Ishikawa (cell line): Measurements from ENCODE around the gene GATAD2B.

Source experiments
- CEBPB ChIP-seq: IDR thresholded peaks from 2 replicates; pipeline ENCODE4 v1.6.1; 2012
- CREB1 ChIP-seq: IDR thresholded peaks from 2 replicates; pipeline ENCODE4 v1.6.1; 2012; ENCODE audit warnings: low read depth
- EGR1 ChIP-seq: IDR thresholded peaks from 2 replicates; pipeline ENCODE4 v1.6.1; 2012
- EP300 ChIP-seq: IDR thresholded peaks from 2 replicates; pipeline ENCODE4 v1.6.1; 2012; ENCODE audit warnings: borderline replicate concordance
- FOXM1 ChIP-seq: IDR thresholded peaks from 2 replicates; pipeline ENCODE4 v1.6.1; 2012; ENCODE audit warnings: low read depth, borderline replicate concordance
- NFIC ChIP-seq: IDR thresholded peaks from 2 replicates; pipeline ENCODE4 v1.6.1; 2012
- RAD21 ChIP-seq: IDR thresholded peaks from 2 replicates; pipeline ENCODE4 v1.6.1; 2012; ENCODE audit warnings: low read depth
- TAF1 ChIP-seq: IDR thresholded peaks from 2 replicates; pipeline ENCODE4 v1.6.1; 2012; ENCODE audit warnings: low read depth, mild to moderate bottlenecking
- TCF12 ChIP-seq: IDR thresholded peaks from 2 replicates; pipeline ENCODE4 v1.6.1; 2012; ENCODE audit warnings: low read depth
- TEAD4 ChIP-seq: IDR thresholded peaks from 2 replicates; pipeline ENCODE4 v1.6.1; 2012
- YY1 ChIP-seq: IDR thresholded peaks from 2 replicates; pipeline ENCODE4 v1.6.1; 2012; ENCODE audit warnings: low read depth
- ZBTB7A ChIP-seq: IDR thresholded peaks from 2 replicates; pipeline ENCODE4 v1.6.1; 2012; ENCODE audit warnings: low read depth
- TF ChIP-seq, protein P1 (sequence below): IDR thresholded peaks from 2 replicates; pipeline ENCODE4 v1.6.1; 2012; ENCODE audit warnings: low read depth, mild to moderate bottlenecking
- TF ChIP-seq, protein P2 (sequence below): IDR thresholded peaks from 2 replicates; pipeline ENCODE4 v1.6.1; 2012
- TF ChIP-seq, protein P3 (sequence below): IDR thresholded peaks from 2 replicates; pipeline ENCODE4 v1.6.1; 2012

The GATAD2B gene

DNA sequence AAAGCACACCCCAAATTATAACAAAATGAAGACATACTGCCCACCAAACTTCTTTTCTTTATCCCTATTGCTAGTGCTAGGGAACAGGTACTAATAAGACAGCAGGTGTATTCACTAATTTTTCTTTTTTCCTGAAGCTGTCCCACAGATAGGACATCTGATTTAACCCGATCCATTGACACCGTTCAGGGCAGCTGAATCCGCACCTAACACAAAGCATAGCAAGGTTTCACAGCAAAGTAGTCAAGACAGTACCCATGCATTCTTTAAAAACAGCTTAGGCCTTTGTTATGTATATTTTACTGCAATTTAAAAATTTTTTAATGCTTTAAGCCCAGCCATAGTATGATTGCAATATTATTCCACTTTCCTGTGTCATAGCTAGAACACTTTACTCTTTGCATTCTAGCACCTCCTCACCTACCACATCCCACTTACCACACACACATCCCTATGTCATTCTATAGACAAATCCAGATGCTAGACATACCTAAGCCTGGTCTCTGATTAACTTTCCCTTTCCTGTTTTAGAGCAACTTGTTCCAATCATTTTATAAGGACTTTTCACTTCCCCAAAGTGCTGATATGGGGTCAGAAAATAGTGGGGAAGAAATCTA lies 40.4 kb downstream of the GATAD2B start:
- TF ChIP-seq, protein P1, sequence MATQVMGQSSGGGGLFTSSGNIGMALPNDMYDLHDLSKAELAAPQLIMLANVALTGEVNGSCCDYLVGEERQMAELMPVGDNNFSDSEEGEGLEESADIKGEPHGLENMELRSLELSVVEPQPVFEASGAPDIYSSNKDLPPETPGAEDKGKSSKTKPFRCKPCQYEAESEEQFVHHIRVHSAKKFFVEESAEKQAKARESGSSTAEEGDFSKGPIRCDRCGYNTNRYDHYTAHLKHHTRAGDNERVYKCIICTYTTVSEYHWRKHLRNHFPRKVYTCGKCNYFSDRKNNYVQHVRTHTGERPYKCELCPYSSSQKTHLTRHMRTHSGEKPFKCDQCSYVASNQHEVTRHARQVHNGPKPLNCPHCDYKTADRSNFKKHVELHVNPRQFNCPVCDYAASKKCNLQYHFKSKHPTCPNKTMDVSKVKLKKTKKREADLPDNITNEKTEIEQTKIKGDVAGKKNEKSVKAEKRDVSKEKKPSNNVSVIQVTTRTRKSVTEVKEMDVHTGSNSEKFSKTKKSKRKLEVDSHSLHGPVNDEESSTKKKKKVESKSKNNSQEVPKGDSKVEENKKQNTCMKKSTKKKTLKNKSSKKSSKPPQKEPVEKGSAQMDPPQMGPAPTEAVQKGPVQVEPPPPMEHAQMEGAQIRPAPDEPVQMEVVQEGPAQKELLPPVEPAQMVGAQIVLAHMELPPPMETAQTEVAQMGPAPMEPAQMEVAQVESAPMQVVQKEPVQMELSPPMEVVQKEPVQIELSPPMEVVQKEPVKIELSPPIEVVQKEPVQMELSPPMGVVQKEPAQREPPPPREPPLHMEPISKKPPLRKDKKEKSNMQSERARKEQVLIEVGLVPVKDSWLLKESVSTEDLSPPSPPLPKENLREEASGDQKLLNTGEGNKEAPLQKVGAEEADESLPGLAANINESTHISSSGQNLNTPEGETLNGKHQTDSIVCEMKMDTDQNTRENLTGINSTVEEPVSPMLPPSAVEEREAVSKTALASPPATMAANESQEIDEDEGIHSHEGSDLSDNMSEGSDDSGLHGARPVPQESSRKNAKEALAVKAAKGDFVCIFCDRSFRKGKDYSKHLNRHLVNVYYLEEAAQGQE = no peak
- no peak for TF ChIP-seq NFIC
- TF ChIP-seq YY1 = no peak
- no peak for TF ChIP-seq TEAD4
- no peak for TF ChIP-seq EGR1
- TF ChIP-seq CEBPB = no peak
- TF ChIP-seq ZBTB7A = no peak
- no peak for TF ChIP-seq RAD21
- TF ChIP-seq CREB1 = no peak

DNA sequence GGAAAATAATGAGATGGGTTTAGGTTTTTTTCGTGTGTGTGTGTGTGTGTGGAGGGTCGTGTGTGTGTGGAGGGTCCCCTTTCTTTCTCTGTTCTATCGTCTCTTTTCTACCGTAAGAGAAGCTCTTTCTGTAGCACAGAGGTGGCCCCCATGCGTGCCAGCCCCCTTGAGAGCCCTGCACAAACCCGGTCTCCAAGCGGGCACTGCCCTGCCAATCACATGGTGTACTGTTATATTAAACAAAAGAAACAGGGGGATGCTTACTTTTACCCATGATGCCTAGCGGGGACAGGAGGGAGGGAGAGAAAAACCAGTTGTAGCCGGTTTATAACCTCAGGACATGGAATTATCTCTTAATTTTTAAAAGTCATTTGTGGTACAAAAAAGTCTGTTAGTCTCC lies 41.0 kb downstream of the GATAD2B start:
- TF ChIP-seq NFIC = no peak
- TF ChIP-seq, protein P1 = no peak
- no peak for TF ChIP-seq TAF1
- TF ChIP-seq TEAD4 = no peak
- TF ChIP-seq, protein P2, sequence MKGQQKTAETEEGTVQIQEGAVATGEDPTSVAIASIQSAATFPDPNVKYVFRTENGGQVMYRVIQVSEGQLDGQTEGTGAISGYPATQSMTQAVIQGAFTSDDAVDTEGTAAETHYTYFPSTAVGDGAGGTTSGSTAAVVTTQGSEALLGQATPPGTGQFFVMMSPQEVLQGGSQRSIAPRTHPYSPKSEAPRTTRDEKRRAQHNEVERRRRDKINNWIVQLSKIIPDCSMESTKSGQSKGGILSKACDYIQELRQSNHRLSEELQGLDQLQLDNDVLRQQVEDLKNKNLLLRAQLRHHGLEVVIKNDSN = no peak
- no peak for TF ChIP-seq FOXM1
- TF ChIP-seq CREB1 = no peak
- no peak for TF ChIP-seq EP300
- TF ChIP-seq, protein P3, sequence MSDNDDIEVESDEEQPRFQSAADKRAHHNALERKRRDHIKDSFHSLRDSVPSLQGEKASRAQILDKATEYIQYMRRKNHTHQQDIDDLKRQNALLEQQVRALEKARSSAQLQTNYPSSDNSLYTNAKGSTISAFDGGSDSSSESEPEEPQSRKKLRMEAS = no peak
- no peak for TF ChIP-seq EGR1
- TF ChIP-seq YY1 = no peak
- TF ChIP-seq RAD21 = no peak
- TF ChIP-seq CEBPB = no peak
- no peak for TF ChIP-seq ZBTB7A
- no peak for TF ChIP-seq TCF12

DNA sequence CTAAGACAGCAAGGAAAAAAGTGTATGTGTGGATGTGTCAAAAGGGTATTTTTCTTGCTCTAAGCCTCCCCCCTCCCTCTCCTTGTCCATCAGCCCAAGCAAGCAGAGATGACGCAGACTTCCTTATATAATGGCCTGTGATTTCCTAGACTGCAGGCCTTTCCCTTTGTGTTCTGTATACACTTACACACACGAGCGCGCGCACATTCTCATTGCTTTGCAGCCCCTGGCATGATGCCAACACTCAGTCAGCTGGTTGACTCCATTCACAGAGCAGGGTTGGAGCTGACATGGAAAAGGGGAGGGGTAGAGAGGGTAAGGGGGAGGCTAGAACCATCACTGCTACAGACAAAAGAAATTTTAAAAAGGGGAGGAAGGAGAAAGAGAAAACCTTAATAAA lies 41.8 kb downstream of the GATAD2B start:
- TF ChIP-seq ZBTB7A (peak; percentile 52; the same call in 1 of the 2 replicates), NFIC (peak; percentile 98), YY1 (0 out of 2 replicates have a peak, but pooled peaks have one; percentile 43), TCF12 (0 out of 2 replicates have a peak, but pooled peaks have one; percentile 48), EP300 (0 out of 2 replicates have a peak, but pooled peaks have one; percentile 13), TEAD4 (0 out of 2 replicates have a peak, but pooled peaks have one; percentile 20), CEBPB (no peak), CREB1 (no peak), EGR1 (no peak)
- TF ChIP-seq, protein P3 = peak; percentile 69
- TF ChIP-seq, protein P1 = no peak
- TF ChIP-seq, protein P2 = peak; percentile 62

DNA sequence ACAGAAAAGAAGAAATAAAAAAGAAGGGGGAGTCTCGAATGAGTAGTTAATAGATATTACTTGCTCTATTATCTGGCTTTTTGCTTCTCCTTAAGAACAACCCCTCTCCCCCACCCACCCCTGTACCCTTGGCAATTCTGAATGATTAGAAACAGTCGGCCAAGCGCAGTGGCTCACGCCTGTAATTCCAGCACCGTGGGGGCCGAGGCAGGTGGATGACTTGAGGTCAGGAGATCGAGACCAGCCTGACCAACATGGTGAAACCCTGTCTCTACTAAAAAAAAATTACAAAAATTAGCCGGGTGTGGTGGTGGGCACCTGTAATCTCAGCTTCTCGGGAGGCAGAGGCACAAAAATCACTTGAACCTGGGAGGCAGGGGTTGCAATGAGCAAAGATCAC lies 42.7 kb downstream of the GATAD2B start:
- TF ChIP-seq, protein P2 = no peak
- no peak for TF ChIP-seq TCF12
- TF ChIP-seq TAF1 = no peak
- TF ChIP-seq EGR1 = no peak
- TF ChIP-seq CREB1 = no peak
- TF ChIP-seq TEAD4 = no peak
- TF ChIP-seq FOXM1 = no peak
- no peak for TF ChIP-seq RAD21
- TF ChIP-seq NFIC = no peak
- TF ChIP-seq, protein P3 = no peak
- TF ChIP-seq EP300 = no peak
- TF ChIP-seq, protein P1 = no peak
